Mesendoderm (in vitro differentiated cells): ENCODE measurements around the gene PER1.
"Not testable (repeated sequence)": the region's sequence is repeated elsewhere in the genome, so short reads cannot be mapped to it uniquely, and the experiment has no call there.

Experiments used
- DNase-seq: peaks from one replicate; pipeline ENCODE4 v3.0.0; 2013
- H2AK5ac ChIP-seq: 2 replicates; pipeline ENCODE4 v1.6.1; 2013; ENCODE audit warnings: low read length, inconsistent platforms
- H2BK120ac ChIP-seq: 2 replicates; pipeline ENCODE4 v1.6.1; 2013; ENCODE audit warnings: low read depth, mild to moderate bottlenecking, low read length, moderate library complexity, mixed read lengths
- H2BK15ac ChIP-seq: replicated peaks from 2 replicates; pipeline ENCODE4 v1.6.1; 2013; ENCODE audit warnings: low read depth, mild to moderate bottlenecking, moderate library complexity
- H2BK5ac ChIP-seq: 2 replicates; pipeline ENCODE4 v1.6.1; 2013; ENCODE audit warnings: low read length, inconsistent platforms
- H3K18ac ChIP-seq: 2 replicates; pipeline ENCODE4 v1.6.1; 2013; ENCODE audit warnings: mild to moderate bottlenecking, low read length, mixed read lengths
- H3K23ac ChIP-seq: one replicate; pipeline ENCODE4 v1.6.1; 2013; ENCODE audit warnings: low read length
- H3K27ac ChIP-seq: 2 replicates; pipeline ENCODE4 v1.5.1; 2013; ENCODE audit warnings: low read depth, mild to moderate bottlenecking, inconsistent platforms, low read length, moderate library complexity
- H3K27me3 ChIP-seq: 2 replicates; pipeline ENCODE4 v1.6.1; 2013; ENCODE audit warnings: low read length, control low read depth, mild to moderate bottlenecking, inconsistent platforms; ENCODE audit not compliant: insufficient read depth, poor library complexity
- H3K36me3 ChIP-seq: 2 replicates; pipeline ENCODE4 v1.6.1; 2013; ENCODE audit warnings: low read length, inconsistent platforms; ENCODE audit not compliant: control insufficient read depth, insufficient read depth
- H3K4ac ChIP-seq: one replicate; pipeline ENCODE4 v1.6.1; 2013; ENCODE audit warnings: low read depth, mild to moderate bottlenecking, low read length, moderate library complexity
- H3K4me1 ChIP-seq: 2 replicates; pipeline ENCODE4 v1.6.1; 2013; ENCODE audit warnings: low read depth, low read length, inconsistent platforms; ENCODE audit not compliant: control insufficient read depth
- H3K4me2 ChIP-seq: 2 replicates; pipeline ENCODE4 v1.6.1; 2013; ENCODE audit warnings: low read length
- H3K4me3 ChIP-seq: 2 replicates; pipeline ENCODE4 v1.5.1; 2013; ENCODE audit warnings: mild to moderate bottlenecking, low read length
- H3K56ac ChIP-seq: one replicate; pipeline ENCODE4 v1.6.1; 2013; ENCODE audit warnings: low read length
- H3K79me1 ChIP-seq: 2 replicates; pipeline ENCODE4 v1.6.1; 2013; ENCODE audit warnings: low read length, inconsistent platforms
- H3K79me2 ChIP-seq: 2 replicates; pipeline ENCODE4 v1.6.1; 2013; ENCODE audit warnings: mild to moderate bottlenecking, low read length; ENCODE audit not compliant: control insufficient read depth, insufficient read depth
- H3K9ac ChIP-seq: 2 replicates; pipeline ENCODE4 v1.6.1; 2013; ENCODE audit warnings: low read length, inconsistent platforms
- H4K5ac ChIP-seq: one replicate; pipeline ENCODE4 v1.6.1; 2013; ENCODE audit warnings: low read length
- H4K8ac ChIP-seq: one replicate; pipeline ENCODE4 v1.6.1; 2013; ENCODE audit warnings: low read depth, mild to moderate bottlenecking, control low read depth, low read length, moderate library complexity
- WGBS: extraction: QIAGEN DNeasy Blood & Tissue Kit; methylation state at CpG from one replicate; pipeline ENCODE4 v1.1.7; 2013; ENCODE audit warnings: low lambda C conversion rate, missing lambda C conversion rate; ENCODE audit not compliant: insufficient coverage; ENCODE audit errors: extremely low coverage; 5-methylcytosine and 5-hydroxymethylcytosine counted together

The PER1 gene

DNA sequence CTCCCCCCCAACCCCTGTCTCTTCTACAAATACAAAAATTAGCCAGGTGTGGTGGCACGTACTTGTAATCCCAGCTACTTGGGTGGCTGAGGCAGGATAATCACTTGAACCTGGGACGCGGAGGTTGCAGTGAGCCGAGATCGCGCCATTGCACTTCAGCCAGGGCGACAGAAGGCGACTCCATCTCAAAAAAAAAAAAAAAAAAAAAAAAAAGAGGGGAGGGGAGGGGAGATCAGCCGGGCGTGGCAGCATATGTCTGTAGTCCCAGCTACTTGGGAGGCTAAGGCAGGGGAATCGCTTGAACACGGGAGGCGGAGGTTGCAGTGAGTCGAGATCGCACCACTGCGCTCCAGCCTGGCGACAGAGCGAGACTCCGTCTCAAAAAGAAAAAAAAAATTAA, 18.0 kb upstream of the PER1 start:
- H2AK5ac ChIP-seq, H3K56ac ChIP-seq, DNase-seq, H3K27me3 ChIP-seq, H3K4me3 ChIP-seq, H4K5ac ChIP-seq, H3K4me2 ChIP-seq, H3K18ac ChIP-seq, H2BK120ac ChIP-seq, H2BK15ac ChIP-seq, H3K36me3 ChIP-seq, H3K27ac ChIP-seq, H3K4me1 ChIP-seq, H3K4ac ChIP-seq, H3K79me1 ChIP-seq, H3K79me2 ChIP-seq, H3K9ac ChIP-seq, H4K8ac ChIP-seq, H2BK5ac ChIP-seq, H3K23ac ChIP-seq: not testable (repeated sequence)
- no CpG with 5 or more reads among the region's 19 CpGs for WGBS

DNA sequence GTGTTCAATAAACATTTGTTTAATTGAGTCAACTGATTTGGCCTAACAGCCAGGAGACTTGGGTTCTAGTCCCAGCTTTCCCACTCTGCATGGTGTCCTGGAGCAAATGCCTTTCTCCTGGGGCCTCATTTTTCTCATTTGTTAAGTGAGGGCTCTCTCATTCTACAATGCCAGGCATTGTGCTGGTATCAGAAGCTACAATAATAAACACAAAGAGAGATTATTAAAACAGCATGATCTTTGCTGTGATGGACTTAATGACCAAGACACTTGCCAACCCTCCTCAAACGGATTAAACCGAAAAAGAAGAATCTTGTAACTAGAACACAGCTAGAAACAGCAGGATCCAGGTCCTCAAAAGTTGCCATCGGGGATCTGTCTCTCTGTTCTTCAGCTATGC, 15.3 kb upstream of the PER1 start:
- Histone ChIP-seq H3K27me3 (no peaks in the 10 kb centered on the region), H4K8ac (no peak overlapping the region), H3K4me1 (peaks cover 10% of the 10 kb centered on the region), H3K36me3 (no peaks in the 10 kb centered on the region), H2AK5ac (no peak overlapping the region), H3K56ac (no peak overlapping the region), H3K27ac (no peak overlapping the region), H2BK120ac (no peak overlapping the region), H2BK5ac (no peak overlapping the region), H3K9ac (no peak overlapping the region), H3K18ac (no peak overlapping the region), H3K79me1 (no peaks in the 10 kb centered on the region), H3K4ac (no peak overlapping the region), H3K23ac (no peak overlapping the region), H3K4me3 (no peak overlapping the region), H2BK15ac (no peak overlapping the region), H4K5ac (no peak overlapping the region), H3K4me2 (no peak overlapping the region), H3K79me2 (no peaks in the 10 kb centered on the region)
- WGBS: no CpG with 5 or more reads among the region's 3 CpGs
- DNase-seq: no peak

DNA sequence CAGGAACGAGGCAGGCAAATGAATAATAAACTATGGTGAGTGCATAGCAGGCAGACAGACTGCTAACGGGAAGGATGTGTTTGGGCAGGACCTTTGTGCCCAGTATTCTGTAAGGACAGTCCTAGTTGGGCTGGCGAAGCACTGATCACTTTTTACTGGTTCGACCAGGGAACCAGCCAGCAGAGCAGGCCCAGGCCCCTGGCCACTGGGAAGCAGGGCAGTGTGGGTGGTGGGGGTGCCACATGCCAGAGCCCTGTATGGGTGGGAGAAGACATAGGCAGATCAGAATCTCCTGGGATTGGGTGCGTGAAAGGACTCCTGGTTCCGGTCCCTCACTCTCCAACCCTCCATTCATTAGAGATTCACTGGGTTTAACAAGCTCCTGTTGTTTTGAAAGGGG, 14.5 kb upstream of the PER1 start:
- Histone ChIP-seq H4K8ac (no peak overlapping the region), H2BK5ac (no peak overlapping the region), H3K79me2 (peaks cover 7% of the 10 kb centered on the region), H2BK15ac (no peak overlapping the region), H3K27ac (no peak overlapping the region), H3K4me2 (no peak overlapping the region), H3K9ac (no peak overlapping the region), H3K4me1 (peaks cover 12% of the 10 kb centered on the region), H3K36me3 (no peaks in the 10 kb centered on the region), H2BK120ac (no peak overlapping the region), H2AK5ac (no peak overlapping the region), H3K18ac (no peak overlapping the region), H3K23ac (no peak overlapping the region), H3K79me1 (peaks cover 5% of the 10 kb centered on the region), H4K5ac (no peak overlapping the region), H3K4ac (no peak overlapping the region), H3K4me3 (no peak overlapping the region), H3K56ac (no peak overlapping the region), H3K27me3 (no peaks in the 10 kb centered on the region)
- no peak for DNase-seq
- no CpG with 5 or more reads among the region's 6 CpGs for WGBS

DNA sequence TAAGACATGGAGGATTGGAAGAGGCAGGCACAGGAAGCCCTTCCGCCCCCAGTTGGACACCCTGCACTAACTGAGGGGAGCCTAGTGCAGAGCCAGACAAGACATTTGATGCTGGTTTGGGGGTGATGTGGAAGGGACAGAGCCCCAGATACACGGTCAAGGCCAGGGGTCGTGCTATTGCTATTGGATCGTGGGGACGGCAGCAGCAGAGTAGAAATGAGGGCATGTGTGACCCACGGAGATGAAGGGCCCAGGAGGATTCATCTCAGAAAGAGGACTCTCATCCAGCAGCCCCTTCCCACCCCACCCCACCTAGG, 12.6 kb upstream of the PER1 start:
- H4K8ac ChIP-seq: no peak overlapping the region
- H3K4me3 ChIP-seq: no peak overlapping the region
- no peak overlapping the region for H3K27ac ChIP-seq

DNA sequence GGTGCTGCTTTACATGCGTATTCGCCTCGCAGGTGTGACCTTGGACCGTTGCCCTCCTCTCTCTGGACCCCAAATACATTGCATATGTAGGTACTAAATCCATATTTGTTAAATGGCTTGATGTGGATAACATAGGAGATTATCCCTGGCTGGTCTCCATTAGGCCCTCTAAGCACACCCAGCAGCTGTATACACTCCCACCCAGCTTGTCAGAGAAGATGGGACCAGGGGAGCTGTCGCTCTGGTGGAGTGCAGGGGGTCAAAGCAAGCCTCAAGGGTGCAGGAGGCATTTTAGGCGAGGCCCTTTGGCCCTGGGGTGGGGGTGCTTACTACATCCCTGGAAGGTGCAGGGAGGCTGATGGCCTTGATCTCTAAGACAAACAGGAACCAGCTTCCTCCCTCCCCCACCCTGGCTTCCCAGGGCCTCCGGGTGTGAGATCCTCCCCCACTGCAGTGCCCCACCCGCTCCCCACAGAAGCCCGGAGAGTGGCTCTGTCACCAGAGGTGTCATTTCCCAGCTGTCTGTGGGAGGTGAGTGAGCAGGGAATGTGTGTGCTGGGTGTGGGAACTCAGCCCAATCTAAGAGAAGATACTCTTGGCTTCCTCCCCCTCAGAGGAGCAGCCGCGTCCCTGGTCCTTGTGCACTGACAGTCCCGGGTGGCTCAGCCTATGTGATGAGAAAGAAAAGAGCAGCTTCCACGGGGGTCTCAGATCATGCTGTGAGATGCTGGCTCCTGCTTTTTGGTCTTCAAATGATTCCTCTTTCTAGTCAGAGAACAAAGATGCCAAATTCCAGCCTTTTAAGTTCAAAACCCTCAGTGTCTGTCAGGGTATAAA, 12.0 kb upstream of the PER1 start:
- peak overlapping the region; percentile 30 for H4K5ac ChIP-seq
- H2BK120ac ChIP-seq: no peak overlapping the region
- peaks cover 13% of the 10 kb centered on the region for H3K79me1 ChIP-seq
- no peak overlapping the region for H3K23ac ChIP-seq
- no peak overlapping the region for H4K8ac ChIP-seq
- H3K4me2 ChIP-seq: peak overlapping the region; percentile 47
- peak overlapping the region; percentile 87 for H3K9ac ChIP-seq
- peak overlapping the region; percentile 89 for H3K18ac ChIP-seq
- H3K27me3 ChIP-seq: no peaks in the 10 kb centered on the region
- DNase-seq: peak; percentile 73
- no peak overlapping the region for H3K4ac ChIP-seq
- H3K79me2 ChIP-seq: peaks cover 9% of the 10 kb centered on the region
- H2BK5ac ChIP-seq: peak overlapping the region; percentile 77
- peaks cover 3% of the 10 kb centered on the region for H3K36me3 ChIP-seq
- WGBS: no CpG with 5 or more reads among the region's 13 CpGs
- no peak overlapping the region for H2BK15ac ChIP-seq
- H3K27ac ChIP-seq: peak overlapping the region; percentile 80
- H2AK5ac ChIP-seq: peak overlapping the region; percentile 89
- peaks cover 14% of the 10 kb centered on the region for H3K4me1 ChIP-seq
- H3K56ac ChIP-seq: peak overlapping the region; percentile 100
- H3K4me3 ChIP-seq: no peak overlapping the region

More for the DNA sequence above, 12.6 kb upstream of the PER1 start:
- Histone ChIP-seq H2AK5ac (no peak overlapping the region), H3K56ac (peak overlapping the region; percentile 82), H3K79me2 (peaks cover 9% of the 10 kb centered on the region), H4K5ac (no peak overlapping the region), H3K4me1 (peaks cover 14% of the 10 kb centered on the region), H3K4ac (no peak overlapping the region), H3K18ac (peak overlapping the region; percentile 1), H3K79me1 (peaks cover 13% of the 10 kb centered on the region), H3K4me2 (no peak overlapping the region), H3K9ac (peak overlapping the region; percentile 55), H2BK5ac (no peak overlapping the region), H3K23ac (no peak overlapping the region), H3K27me3 (no peaks in the 10 kb centered on the region), H3K36me3 (peaks cover 3% of the 10 kb centered on the region), H2BK120ac (no peak overlapping the region), H2BK15ac (no peak overlapping the region)
- WGBS: no CpG with 5 or more reads among the region's 6 CpGs
- no peak for DNase-seq
